Measurements from ENCODE around the gene C10orf143. TPM values are rescaled to one million over a fixed set of nuclear protein-coding genes. Genes with fewer than 3 reads are reported as not detected.

C10orf143 gene
- total and polyA plus RNA-seq, 2 of the 4 experiments (the other 2 are of a cell fraction): 0.36 to 0.60 TPM

DNA sequence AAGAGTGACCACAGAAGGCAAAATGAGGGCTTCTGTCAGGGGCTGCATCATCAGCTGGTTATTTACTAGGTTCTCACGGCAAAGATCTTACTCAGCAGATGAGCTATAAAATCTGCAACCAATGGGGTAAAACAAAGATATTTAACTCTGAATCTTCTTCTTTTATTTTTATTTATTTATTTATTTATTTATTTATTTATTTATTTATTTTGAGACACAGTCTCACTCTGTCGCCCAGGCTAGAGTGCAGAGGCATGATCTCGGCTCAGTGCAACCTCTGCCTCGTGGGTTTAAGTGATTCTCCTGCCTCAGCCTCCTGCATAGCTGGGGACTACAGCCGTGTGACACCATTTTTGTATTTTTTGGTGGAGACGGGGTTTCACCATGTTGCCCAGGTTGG is 11.3 kb downstream of the C10orf143 start:
- Histone ChIP-seq H3K23ac (ENCODE audit: low read depth, low read length) (no peak overlapping the region), H3K27me3 (ENCODE audit: control insufficient read depth, insufficient read depth, low read length) (no peaks in the 10 kb centered on the region), H3K4me1 (ENCODE audit: control insufficient read depth, insufficient read depth, low read length) (no peaks in the 10 kb centered on the region), H2AFZ (replicated peaks; ENCODE audit: low read length, poor library complexity) (no peak overlapping the region), H4K5ac (ENCODE audit: low read depth, low read length) (no peak overlapping the region), H2BK5ac (ENCODE audit: low read depth, low read length, poor library complexity, severe bottlenecking) (no peak overlapping the region), H3K36me3 (ENCODE audit: control insufficient read depth, insufficient read depth, low read length) (no peaks in the 10 kb centered on the region), H2AK9ac (replicated peaks; ENCODE audit: low read depth, low read length, poor library complexity) (no peak overlapping the region), H3K9me3 (ENCODE audit: control insufficient read depth, insufficient read depth, low read length) (no peaks in the 10 kb centered on the region), H3K79me1 (ENCODE audit: low read depth in 1 of 2, low read length in 2 of 2) (no peaks in the 10 kb centered on the region), H2BK15ac (ENCODE audit: low read depth, low read length) (no peak overlapping the region), H3K9me1 (ENCODE audit: insufficient read depth, low read length) (no peaks in the 10 kb centered on the region), H3K27ac (ENCODE audit: insufficient read depth, low read length) (no peak overlapping the region), H2BK20ac (ENCODE audit: low read depth, low read length) (no peak overlapping the region), H4K91ac (ENCODE audit: insufficient read depth, low read depth, low read length) (no peak overlapping the region), H3K14ac (replicated peaks; ENCODE audit: low read depth, low read length) (no peak overlapping the region), H3K4me3 (ENCODE audit: insufficient read depth, low read depth, low read length) (no peak overlapping the region), H2AK5ac (ENCODE audit: low read depth, low read length) (no peak overlapping the region), H3K9ac (ENCODE audit: low read depth, low read length) (no peak overlapping the region), H3K18ac (ENCODE audit: low read depth, low read length) (no peak overlapping the region), H3K4ac (ENCODE audit: low read depth, low read length) (no peak overlapping the region), H2BK120ac (ENCODE audit: low read depth, low read length) (no peak overlapping the region), H3K4me2 (ENCODE audit: low read depth, low read length) (no peak overlapping the region), H4K20me1 (ENCODE audit: insufficient read depth, low read length) (no peaks in the 10 kb centered on the region), H3K56ac (ENCODE audit: extremely low read depth, insufficient read depth, low read length) (no peak overlapping the region), H4K8ac (ENCODE audit: low read depth in 2 of 2, low read length in 2 of 2) (no peak overlapping the region)
- in situ Hi-C loops (cut with MboI; ENCODE audit: low sequenced_read_pairs) (no loop called here), intact Hi-C loops (cut with micrococcal nuclease) (no loop called here), dilution Hi-C loops (cut with HindIII; ENCODE audit: low sequenced_read_pairs, unreplicated experiment) (no loop called here)
- no peak for ATAC-seq (ENCODE audit: low read depth)
- CTCF ChIA-PET: no interaction called here
- WGBS, 2 experiments (ENCODE audit: extremely low coverage in 2 of 2, insufficient read length in 1 of 2): no CpG with 5 or more reads among the region's 6 CpGs
- no peak for DNase-seq
- POLR2A ChIA-PET (ENCODE audit: unreplicated experiment): no interaction called here
- TF ChIP-seq USF2 (IDR thresholded peaks at IDR 0.05; ENCODE audit: low read depth, low read length) (no peak), CTCF (conservative IDR thresholded peaks at IDR 0.05; ENCODE audit: low read depth, low read length) (no peak), RCOR1 (IDR thresholded peaks at IDR 0.05; ENCODE audit: insufficient replicate concordance, low read length) (no peak), CEBPB (IDR thresholded peaks at IDR 0.05; ENCODE audit: low read depth, low read length) (no peak), MAFK (IDR thresholded peaks at IDR 0.05; ENCODE audit: low read depth, low read length) (no peak), RAD21 (IDR thresholded peaks at IDR 0.05; ENCODE audit: low read length) (no peak), MXI1 (IDR thresholded peaks at IDR 0.05; ENCODE audit: borderline replicate concordance, low read depth, low read length) (no peak), BHLHE40 (IDR thresholded peaks at IDR 0.05; ENCODE audit: low read depth, low read length) (no peak), SMC3 (IDR thresholded peaks at IDR 0.05; ENCODE audit: low read depth, low read length) (no peak), MAZ (IDR thresholded peaks at IDR 0.05; ENCODE audit: borderline replicate concordance, low read depth, low read length) (no peak), FOS (IDR thresholded peaks at IDR 0.05; ENCODE audit: low read depth, low read length) (no peak)
- TF ChIP-seq, protein P1, sequence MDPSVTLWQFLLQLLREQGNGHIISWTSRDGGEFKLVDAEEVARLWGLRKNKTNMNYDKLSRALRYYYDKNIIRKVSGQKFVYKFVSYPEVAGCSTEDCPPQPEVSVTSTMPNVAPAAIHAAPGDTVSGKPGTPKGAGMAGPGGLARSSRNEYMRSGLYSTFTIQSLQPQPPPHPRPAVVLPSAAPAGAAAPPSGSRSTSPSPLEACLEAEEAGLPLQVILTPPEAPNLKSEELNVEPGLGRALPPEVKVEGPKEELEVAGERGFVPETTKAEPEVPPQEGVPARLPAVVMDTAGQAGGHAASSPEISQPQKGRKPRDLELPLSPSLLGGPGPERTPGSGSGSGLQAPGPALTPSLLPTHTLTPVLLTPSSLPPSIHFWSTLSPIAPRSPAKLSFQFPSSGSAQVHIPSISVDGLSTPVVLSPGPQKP (IDR thresholded peaks at IDR 0.05; ENCODE audit: borderline replicate concordance, low read depth, low read length): no peak
- BruUV-seq (replicated peaks): no TSS peak
